Liver (tissue), 9 donors: ENCODE results near the gene JAK1. TPM values are rescaled to one million over a fixed set of nuclear protein-coding genes. Genes with fewer than 3 reads are reported as not detected.
A peak's percentile ranks its signal among the peaks of the same experiment; 100 is the strongest.

ENCODE experiments used
- DNase-seq: peaks from one replicate; pipeline ENCODE4 v3.0.0-alpha.2; 2017; ENCODE audit warnings: low spot score
- H3K27ac ChIP-seq, 2 donors: one replicate each; pipeline ENCODE4 v1.7.0; 2013; ENCODE audit warnings: inconsistent platforms in 2 of 2, low read length in 2 of 2, control low read depth in 1 of 2, low read depth in 1 of 2, mild to moderate bottlenecking in 1 of 2
- H3K27me3 ChIP-seq, 4 donors: one replicate each; pipeline versions ENCODE4 v1.6.1 to v1.7.0; 2013; ENCODE audit warnings: low read length in 3 of 4, inconsistent platforms in 1 of 4, mild to moderate bottlenecking in 1 of 4, moderate library complexity in 1 of 4; ENCODE audit not compliant: control insufficient read depth in 4 of 4, insufficient read depth in 4 of 4
- H3K36me3 ChIP-seq, 4 donors: one replicate each; pipeline versions ENCODE4 v1.6.1 to v1.7.0; 2013; ENCODE audit warnings: low read length in 3 of 4, mild to moderate bottlenecking in 3 of 4, low read depth in 1 of 4, moderate library complexity in 1 of 4; ENCODE audit not compliant: control insufficient read depth in 4 of 4, insufficient read depth in 3 of 4
- H3K4me1 ChIP-seq, 4 donors: one replicate each; pipeline versions ENCODE4 v1.6.1 to v1.7.0; 2013; ENCODE audit warnings: low read length in 3 of 4, mild to moderate bottlenecking in 3 of 4, moderate library complexity in 1 of 4; ENCODE audit not compliant: control insufficient read depth in 4 of 4, insufficient read depth in 4 of 4
- H3K4me3 ChIP-seq, 3 donors: one replicate each; pipeline versions ENCODE4 v1.6.1 to v1.7.0; 2013; ENCODE audit warnings: low read length in 3 of 3, control low read depth in 1 of 3, low read depth in 1 of 3, mild to moderate bottlenecking in 1 of 3
- H3K9ac ChIP-seq, 2 donors: one replicate each; pipeline ENCODE4 v1.7.0; 2013; ENCODE audit warnings: low read length in 2 of 2, mild to moderate bottlenecking in 2 of 2, moderate library complexity in 2 of 2, control low read depth in 1 of 2, low read depth in 1 of 2
- H3K9me3 ChIP-seq, 4 donors: one replicate each; pipeline versions ENCODE4 v1.6.1 to v1.7.0; 2013; ENCODE audit warnings: low read length in 3 of 4; ENCODE audit not compliant: control insufficient read depth in 4 of 4
- EGR1 ChIP-seq, 2 donors: IDR thresholded peaks; 2 replicates each; pipeline ENCODE4 v1.6.1; 2016 to 2018; ENCODE audit warnings: antibody characterized with exemption in 2 of 2, low read depth in 2 of 2
- FOXA1 ChIP-seq: IDR thresholded peaks from 2 replicates; pipeline ENCODE4 v1.6.1; 2016; ENCODE audit warnings: antibody characterized with exemption
- FOXA2 ChIP-seq: IDR thresholded peaks from 2 replicates; pipeline ENCODE4 v1.6.1; 2016; ENCODE audit warnings: antibody characterized with exemption
- GABPA ChIP-seq, 2 donors: IDR thresholded peaks in 1 of 2; conservative IDR thresholded peaks in 1 of 2; 2 replicates each; pipeline ENCODE4 v1.6.1; 2016; ENCODE audit warnings: antibody characterized with exemption in 2 of 2, mild to moderate bottlenecking in 1 of 2, moderate library complexity in 1 of 2
- HNF4A ChIP-seq, 2 donors: conservative IDR thresholded peaks; 2 replicates each; pipeline ENCODE4 v1.6.1; 2016; ENCODE audit warnings: antibody characterized with exemption in 2 of 2, mild to moderate bottlenecking in 2 of 2
- HNF4G ChIP-seq: IDR thresholded peaks from 2 replicates; pipeline ENCODE4 v1.6.1; 2016; ENCODE audit warnings: antibody characterized with exemption
- JUND ChIP-seq, 2 donors: IDR thresholded peaks; 2 replicates each; pipeline ENCODE4 v1.6.1; 2016; ENCODE audit warnings: antibody characterized with exemption in 2 of 2
- MAX ChIP-seq: IDR thresholded peaks from 2 replicates; pipeline ENCODE4 v1.6.1; 2016; ENCODE audit warnings: antibody characterized with exemption
- NR2F2 ChIP-seq: IDR thresholded peaks from 2 replicates; pipeline ENCODE4 v1.6.1; 2016; ENCODE audit warnings: antibody characterized with exemption
- RAD21 ChIP-seq, 2 donors: IDR thresholded peaks; 2 replicates each; pipeline ENCODE4 v1.6.1; 2016; ENCODE audit warnings: antibody characterized with exemption in 2 of 2, mild to moderate bottlenecking in 2 of 2
- RXRA ChIP-seq, 2 donors: IDR thresholded peaks; 2 replicates each; pipeline ENCODE4 v1.6.1; 2017 to 2018; ENCODE audit warnings: antibody characterized with exemption in 2 of 2, mild to moderate bottlenecking in 1 of 2
- SP1 ChIP-seq: IDR thresholded peaks from 2 replicates; pipeline ENCODE4 v1.6.1; 2018; ENCODE audit warnings: antibody characterized with exemption, mild to moderate bottlenecking
- TAF1 ChIP-seq: conservative IDR thresholded peaks from 2 replicates; pipeline ENCODE4 v1.6.1; 2016; ENCODE audit warnings: antibody characterized with exemption, mild to moderate bottlenecking
- YY1 ChIP-seq: IDR thresholded peaks from 2 replicates; pipeline ENCODE4 v1.6.1; 2016; ENCODE audit warnings: antibody characterized with exemption, mild to moderate bottlenecking
- WGBS: extraction: QIAGEN DNeasy Blood & Tissue Kit; methylation state at CpG from one replicate; pipeline ENCODE4 v1.1.7; 2013; 5-methylcytosine and 5-hydroxymethylcytosine counted together
- polyA plus RNA-seq, 2 donors: library from polyadenylated mRNA; stranded (reverse) in 1 of 2; unstranded in 1 of 2; fragments of 200-250 nt in 1 of 2; fragments of >200 nt in 1 of 2; fragmentation: Nextera tagmentation in 1 of 2; extraction: Ambion mirVana in 1 of 2; gene quantifications; one replicate each; pipeline versions ENCODE4 v1.2.1 to v1.2.3, GENCODE V29; 2013 to 2015
- total RNA-seq, 2 donors: library from RNA; depleted of rRNA; stranded (reverse); fragments of >200 nt; gene quantifications; one replicate each; pipeline ENCODE4 v1.2.3, GENCODE V29; 2014
- TF ChIP-seq, protein P1 (sequence below): IDR thresholded peaks from 2 replicates; pipeline ENCODE4 v1.6.1; 2016; ENCODE audit warnings: antibody characterized with exemption
- TF ChIP-seq, protein P2 (sequence below): IDR thresholded peaks from 2 replicates; pipeline ENCODE4 v1.6.1; 2016; ENCODE audit warnings: antibody characterized with exemption
- TF ChIP-seq, protein P3 (sequence below): IDR thresholded peaks from 2 replicates; pipeline ENCODE4 v1.6.1; 2016; ENCODE audit warnings: antibody characterized with exemption, mild to moderate bottlenecking
- TF ChIP-seq, protein P4 (sequence below): fragments of 150-350 bp; IDR thresholded peaks from 2 replicates; pipeline ENCODE4 v1.5.1; 2017; ENCODE audit warnings: improper control_type of control experiment, low read depth, low read length; ENCODE audit not compliant: missing input control
- donor health status: healthy.
- donor health status: healthy.
- donor health status: healthy.
- donor health status: healthy.
- donor health status: healthy.

JAK1 gene
- total and polyA plus RNA-seq, 4 donors, result 24.1 to 68.6 (median 34.5) TPM

- WGBS, result 11% methylated on average over 11 of the region's 11 CpGs
- Histone ChIP-seq H3K27ac (peak overlapping the region; percentile 96 to 97), H3K9me3 (no peaks in the 10 kb centered on the region), H3K4me1 (peaks cover 0 to 12% (median 5%) of the 10 kb centered on the region in 4 donors), H3K27me3 (no peaks in the 10 kb centered on the region), H3K9ac (peak overlapping the region; percentile 13 to 78), H3K36me3 (no peaks in the 10 kb centered on the region), H3K4me3 (peak overlapping the region; percentile 48 to 58 (median 55))
- no peak for TF ChIP-seq GABPA (IDR thresholded peaks at IDR 0.05 in 1 of 2, conservative IDR thresholded peaks at IDR 0.05 in 1 of 2)
- TF ChIP-seq, protein P1, sequence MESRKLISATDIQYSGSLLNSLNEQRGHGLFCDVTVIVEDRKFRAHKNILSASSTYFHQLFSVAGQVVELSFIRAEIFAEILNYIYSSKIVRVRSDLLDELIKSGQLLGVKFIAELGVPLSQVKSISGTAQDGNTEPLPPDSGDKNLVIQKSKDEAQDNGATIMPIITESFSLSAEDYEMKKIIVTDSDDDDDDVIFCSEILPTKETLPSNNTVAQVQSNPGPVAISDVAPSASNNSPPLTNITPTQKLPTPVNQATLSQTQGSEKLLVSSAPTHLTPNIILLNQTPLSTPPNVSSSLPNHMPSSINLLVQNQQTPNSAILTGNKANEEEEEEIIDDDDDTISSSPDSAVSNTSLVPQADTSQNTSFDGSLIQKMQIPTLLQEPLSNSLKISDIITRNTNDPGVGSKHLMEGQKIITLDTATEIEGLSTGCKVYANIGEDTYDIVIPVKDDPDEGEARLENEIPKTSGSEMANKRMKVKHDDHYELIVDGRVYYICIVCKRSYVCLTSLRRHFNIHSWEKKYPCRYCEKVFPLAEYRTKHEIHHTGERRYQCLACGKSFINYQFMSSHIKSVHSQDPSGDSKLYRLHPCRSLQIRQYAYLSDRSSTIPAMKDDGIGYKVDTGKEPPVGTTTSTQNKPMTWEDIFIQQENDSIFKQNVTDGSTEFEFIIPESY, result peak; percentile 6
- no peak for DNase-seq
Observed at GRCh38 chr1:65003316-65003664, 36.9 kb upstream of the JAK1 start.

DNA sequence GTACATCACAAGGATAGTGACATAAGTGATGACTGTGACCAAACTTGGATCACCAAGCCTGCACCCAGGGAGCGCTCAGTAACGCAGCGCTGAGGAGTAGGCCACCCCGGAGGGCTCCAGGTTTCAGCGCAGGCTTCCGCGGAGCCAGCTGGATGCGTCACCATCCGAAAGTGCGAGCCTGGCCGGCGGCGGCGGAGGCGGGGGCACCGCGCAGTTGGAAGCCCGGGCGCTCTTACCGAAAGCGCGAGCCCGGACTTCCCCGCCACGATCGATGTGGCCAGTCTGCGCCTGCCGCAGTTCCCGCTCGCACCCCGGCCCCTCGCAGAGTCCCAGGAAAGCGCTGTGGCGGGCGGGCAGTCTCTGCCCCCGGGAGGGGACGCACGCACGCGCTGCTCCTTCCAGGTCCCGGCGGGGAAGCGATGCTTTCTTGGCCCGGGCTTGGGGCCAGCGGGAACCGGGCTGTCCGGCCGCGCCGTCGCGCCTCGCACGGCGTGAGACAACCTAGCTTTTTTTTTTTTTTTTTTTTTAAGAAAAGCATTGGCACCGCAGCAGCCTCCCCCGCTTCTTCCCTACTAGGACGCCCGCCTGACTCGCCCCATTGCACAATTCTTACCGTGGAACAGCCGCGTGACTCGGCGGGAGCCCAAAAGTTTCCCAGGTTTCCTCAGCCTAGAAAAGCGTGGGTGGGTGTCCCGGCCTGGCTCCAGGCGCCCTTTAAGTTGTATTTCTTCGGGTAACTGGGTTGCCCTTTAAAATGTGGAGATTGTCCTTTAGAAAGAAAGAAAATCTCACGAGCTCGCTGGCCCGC lies 36.4 kb upstream of the JAK1 start:
- DNase-seq, result peak; percentile 54
- Histone ChIP-seq H3K4me1 (peaks cover 0 to 12% (median 5%) of the 10 kb centered on the region in 4 donors), H3K36me3 (no peaks in the 10 kb centered on the region), H3K27me3 (no peaks in the 10 kb centered on the region), H3K4me3 (peak overlapping the region; percentile 48 to 58 (median 55)), H3K9ac (peak overlapping the region; percentile 78 to 93), H3K27ac (peak overlapping the region; percentile 96 to 97), H3K9me3 (no peaks in the 10 kb centered on the region)
- TF ChIP-seq MAX, result peak; percentile 64
- TF ChIP-seq TAF1, result peak; percentile 45
- TF ChIP-seq, protein P1, result peak; percentile 48
- TF ChIP-seq FOXA2, result no peak
- TF ChIP-seq JUND (IDR thresholded peaks at IDR 0.05), result peak in 1 of 2 donors; percentile 12
- peak in 1 of 2 donors; percentile 33 for TF ChIP-seq HNF4A (conservative IDR thresholded peaks at IDR 0.05)
- TF ChIP-seq HNF4G, result no peak
- TF ChIP-seq SP1, result no peak
- TF ChIP-seq GABPA (IDR thresholded peaks at IDR 0.05 in 1 of 2, conservative IDR thresholded peaks at IDR 0.05 in 1 of 2), result no peak
- TF ChIP-seq NR2F2, result no peak
- peak in 1 of 2 donors; percentile 60 for TF ChIP-seq RXRA (IDR thresholded peaks at IDR 0.05)
- peak in 1 of 2 donors; percentile 42 for TF ChIP-seq RAD21 (IDR thresholded peaks at IDR 0.05)
- no peak for TF ChIP-seq FOXA1
- peak; percentile 32 for TF ChIP-seq YY1
- TF ChIP-seq, protein P2, sequence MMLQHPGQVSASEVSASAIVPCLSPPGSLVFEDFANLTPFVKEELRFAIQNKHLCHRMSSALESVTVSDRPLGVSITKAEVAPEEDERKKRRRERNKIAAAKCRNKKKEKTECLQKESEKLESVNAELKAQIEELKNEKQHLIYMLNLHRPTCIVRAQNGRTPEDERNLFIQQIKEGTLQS, result no peak
- TF ChIP-seq, protein P3, sequence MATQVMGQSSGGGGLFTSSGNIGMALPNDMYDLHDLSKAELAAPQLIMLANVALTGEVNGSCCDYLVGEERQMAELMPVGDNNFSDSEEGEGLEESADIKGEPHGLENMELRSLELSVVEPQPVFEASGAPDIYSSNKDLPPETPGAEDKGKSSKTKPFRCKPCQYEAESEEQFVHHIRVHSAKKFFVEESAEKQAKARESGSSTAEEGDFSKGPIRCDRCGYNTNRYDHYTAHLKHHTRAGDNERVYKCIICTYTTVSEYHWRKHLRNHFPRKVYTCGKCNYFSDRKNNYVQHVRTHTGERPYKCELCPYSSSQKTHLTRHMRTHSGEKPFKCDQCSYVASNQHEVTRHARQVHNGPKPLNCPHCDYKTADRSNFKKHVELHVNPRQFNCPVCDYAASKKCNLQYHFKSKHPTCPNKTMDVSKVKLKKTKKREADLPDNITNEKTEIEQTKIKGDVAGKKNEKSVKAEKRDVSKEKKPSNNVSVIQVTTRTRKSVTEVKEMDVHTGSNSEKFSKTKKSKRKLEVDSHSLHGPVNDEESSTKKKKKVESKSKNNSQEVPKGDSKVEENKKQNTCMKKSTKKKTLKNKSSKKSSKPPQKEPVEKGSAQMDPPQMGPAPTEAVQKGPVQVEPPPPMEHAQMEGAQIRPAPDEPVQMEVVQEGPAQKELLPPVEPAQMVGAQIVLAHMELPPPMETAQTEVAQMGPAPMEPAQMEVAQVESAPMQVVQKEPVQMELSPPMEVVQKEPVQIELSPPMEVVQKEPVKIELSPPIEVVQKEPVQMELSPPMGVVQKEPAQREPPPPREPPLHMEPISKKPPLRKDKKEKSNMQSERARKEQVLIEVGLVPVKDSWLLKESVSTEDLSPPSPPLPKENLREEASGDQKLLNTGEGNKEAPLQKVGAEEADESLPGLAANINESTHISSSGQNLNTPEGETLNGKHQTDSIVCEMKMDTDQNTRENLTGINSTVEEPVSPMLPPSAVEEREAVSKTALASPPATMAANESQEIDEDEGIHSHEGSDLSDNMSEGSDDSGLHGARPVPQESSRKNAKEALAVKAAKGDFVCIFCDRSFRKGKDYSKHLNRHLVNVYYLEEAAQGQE, result peak; percentile 51
- peak; percentile 98 for TF ChIP-seq EGR1 (IDR thresholded peaks at IDR 0.05; ENCODE audit: low read depth in 2 of 2)
- TF ChIP-seq, protein P4, sequence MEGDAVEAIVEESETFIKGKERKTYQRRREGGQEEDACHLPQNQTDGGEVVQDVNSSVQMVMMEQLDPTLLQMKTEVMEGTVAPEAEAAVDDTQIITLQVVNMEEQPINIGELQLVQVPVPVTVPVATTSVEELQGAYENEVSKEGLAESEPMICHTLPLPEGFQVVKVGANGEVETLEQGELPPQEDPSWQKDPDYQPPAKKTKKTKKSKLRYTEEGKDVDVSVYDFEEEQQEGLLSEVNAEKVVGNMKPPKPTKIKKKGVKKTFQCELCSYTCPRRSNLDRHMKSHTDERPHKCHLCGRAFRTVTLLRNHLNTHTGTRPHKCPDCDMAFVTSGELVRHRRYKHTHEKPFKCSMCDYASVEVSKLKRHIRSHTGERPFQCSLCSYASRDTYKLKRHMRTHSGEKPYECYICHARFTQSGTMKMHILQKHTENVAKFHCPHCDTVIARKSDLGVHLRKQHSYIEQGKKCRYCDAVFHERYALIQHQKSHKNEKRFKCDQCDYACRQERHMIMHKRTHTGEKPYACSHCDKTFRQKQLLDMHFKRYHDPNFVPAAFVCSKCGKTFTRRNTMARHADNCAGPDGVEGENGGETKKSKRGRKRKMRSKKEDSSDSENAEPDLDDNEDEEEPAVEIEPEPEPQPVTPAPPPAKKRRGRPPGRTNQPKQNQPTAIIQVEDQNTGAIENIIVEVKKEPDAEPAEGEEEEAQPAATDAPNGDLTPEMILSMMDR, result no peak
- under 1% methylated on average over 72 of the region's 72 CpGs for WGBS
